ENCODE results near the gene PRCC.

DNA sequence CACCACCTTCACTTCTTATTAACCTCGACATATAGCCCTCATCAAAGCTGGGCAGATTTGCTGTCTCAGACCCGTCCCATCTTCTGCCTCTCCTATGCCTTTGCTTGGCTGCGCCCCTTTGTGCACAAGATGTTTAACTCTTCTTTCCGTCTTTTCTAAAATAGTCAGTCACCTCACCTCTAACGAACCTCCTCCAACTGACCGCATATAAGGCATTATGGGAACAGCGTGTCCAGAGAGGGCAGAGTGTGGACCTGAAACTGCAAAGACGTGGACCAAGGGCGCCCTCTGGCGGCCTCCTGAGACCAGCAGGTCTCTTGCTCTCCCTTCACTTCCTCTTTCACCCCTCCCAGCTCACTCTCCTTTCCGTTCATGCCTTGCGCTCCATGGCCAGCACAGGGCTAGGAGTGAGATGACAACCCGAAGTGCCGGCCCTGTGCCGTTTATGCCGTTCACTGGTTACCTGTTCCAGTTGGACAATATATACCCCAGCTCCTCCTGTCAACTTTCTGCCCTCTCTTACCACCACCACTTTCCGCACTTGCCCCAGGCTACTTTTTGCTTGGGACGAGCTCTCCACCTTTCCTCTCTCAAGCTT, 41.6 kb upstream of the PRCC start:
- TF ChIP-seq ZNF274 (IDR thresholded peaks at IDR 0.05; ENCODE audit: low read depth, low read length) (no peak), YY1 (IDR thresholded peaks at IDR 0.05; ENCODE audit: insufficient read depth, insufficient read length) (no peak)
